ENCODE results near the gene MRPL57.
"Not testable (repeated sequence)": the region's sequence is repeated elsewhere in the genome, so short reads cannot be mapped to it uniquely, and the experiment has no call there.

The MRPL57 gene

GRCh38 chr13:21219036-21219381 lies 42.6 kb downstream of the MRPL57 start:
- no peaks in the 10 kb centered on the region for H3K9me3 ChIP-seq (ENCODE audit: insufficient read depth, low read length)
- H3K27me3 ChIP-seq (ENCODE audit: insufficient read depth, insufficient read length): no peaks in the 10 kb centered on the region
- no peak overlapping the region for H3K9ac ChIP-seq (ENCODE audit: insufficient read length, low read depth)
- H3K4me1 ChIP-seq (ENCODE audit: insufficient read depth, insufficient read length): no peaks in the 10 kb centered on the region
- DNase-seq (ENCODE audit: low read depth, low spot score): no peak
- TF ChIP-seq SUZ12 (IDR thresholded peaks at IDR 0.05; ENCODE audit: extremely low read depth, insufficient read depth, insufficient read length): no peak
- TF ChIP-seq ZNF274 (IDR thresholded peaks at IDR 0.05; ENCODE audit: low read depth, low read length): no peak
- TF ChIP-seq YY1 (IDR thresholded peaks at IDR 0.05; ENCODE audit: insufficient read depth, insufficient read length): no peak
- no peak overlapping the region for H3K4me3 ChIP-seq (ENCODE audit: insufficient read length, low read depth)
- no peaks in the 10 kb centered on the region for H3K36me3 ChIP-seq (ENCODE audit: insufficient read depth, insufficient read length, low read length)

- not testable (repeated sequence) for DNase-seq (ENCODE audit: low read depth, low spot score); H3K4me1 ChIP-seq (ENCODE audit: insufficient read depth, insufficient read length); H3K9ac ChIP-seq (ENCODE audit: insufficient read length, low read depth); H3K36me3 ChIP-seq (ENCODE audit: insufficient read depth, insufficient read length, low read length); H3K9me3 ChIP-seq (ENCODE audit: insufficient read depth, low read length); H3K4me3 ChIP-seq (ENCODE audit: insufficient read length, low read depth); H3K27me3 ChIP-seq (ENCODE audit: insufficient read depth, insufficient read length)
These were observed 43.3 kb downstream of the MRPL57 start for GRCh38 chr13:21219716-21220115.

DNA sequence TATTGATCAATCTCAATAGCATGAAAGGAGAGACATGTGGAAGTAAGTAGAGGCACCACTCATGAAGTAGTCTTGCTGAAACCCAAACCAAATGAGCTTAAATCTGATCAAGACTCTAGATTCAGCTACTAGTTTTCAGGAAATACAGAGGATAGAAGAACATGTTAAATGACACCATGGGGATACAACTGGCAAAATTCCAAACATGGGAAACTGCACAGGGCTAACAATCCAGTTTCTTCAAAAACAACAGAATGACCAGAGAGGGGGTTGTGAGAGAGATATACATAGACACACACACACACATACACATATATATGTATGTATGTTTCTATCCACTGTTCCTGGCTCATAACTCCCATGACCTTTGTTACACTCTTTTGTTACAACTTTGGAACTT lies 44.8 kb downstream of the MRPL57 start:
- no peak overlapping the region for H3K9ac ChIP-seq (ENCODE audit: insufficient read length, low read depth)
- no peak for TF ChIP-seq YY1 (IDR thresholded peaks at IDR 0.05; ENCODE audit: insufficient read depth, insufficient read length)
- no peak for TF ChIP-seq ZNF274 (IDR thresholded peaks at IDR 0.05; ENCODE audit: low read depth, low read length)
- TF ChIP-seq SUZ12 (IDR thresholded peaks at IDR 0.05; ENCODE audit: extremely low read depth, insufficient read depth, insufficient read length): no peak
- no peaks in the 10 kb centered on the region for H3K36me3 ChIP-seq (ENCODE audit: insufficient read depth, insufficient read length, low read length)
- H3K4me1 ChIP-seq (ENCODE audit: insufficient read depth, insufficient read length): no peaks in the 10 kb centered on the region
- H3K9me3 ChIP-seq (ENCODE audit: insufficient read depth, low read length): no peaks in the 10 kb centered on the region
- no peaks in the 10 kb centered on the region for H3K27me3 ChIP-seq (ENCODE audit: insufficient read depth, insufficient read length)
- DNase-seq (ENCODE audit: low read depth, low spot score): no peak
- no peak overlapping the region for H3K4me3 ChIP-seq (ENCODE audit: insufficient read length, low read depth)

GRCh38 chr13:21225082-21225481 lies 48.6 kb downstream of the MRPL57 start:
- no peaks in the 10 kb centered on the region for H3K9me3 ChIP-seq (ENCODE audit: insufficient read depth, low read length)
- H3K9ac ChIP-seq (ENCODE audit: insufficient read length, low read depth): no peak overlapping the region
- no peak for DNase-seq (ENCODE audit: low read depth, low spot score)
- no peak overlapping the region for H3K4me3 ChIP-seq (ENCODE audit: insufficient read length, low read depth)
- H3K27me3 ChIP-seq (ENCODE audit: insufficient read depth, insufficient read length): no peaks in the 10 kb centered on the region
- TF ChIP-seq ZNF274 (IDR thresholded peaks at IDR 0.05; ENCODE audit: low read depth, low read length) (no peak), YY1 (IDR thresholded peaks at IDR 0.05; ENCODE audit: insufficient read depth, insufficient read length) (no peak), SUZ12 (IDR thresholded peaks at IDR 0.05; ENCODE audit: extremely low read depth, insufficient read depth, insufficient read length) (no peak)
- H3K4me1 ChIP-seq (ENCODE audit: insufficient read depth, insufficient read length): no peaks in the 10 kb centered on the region
- H3K36me3 ChIP-seq (ENCODE audit: insufficient read depth, insufficient read length, low read length): no peaks in the 10 kb centered on the region

GRCh38 chr13:21225841-21226581 lies 49.6 kb downstream of the MRPL57 start:
- no peak for TF ChIP-seq YY1 (IDR thresholded peaks at IDR 0.05; ENCODE audit: insufficient read depth, insufficient read length)
- TF ChIP-seq SUZ12 (IDR thresholded peaks at IDR 0.05; ENCODE audit: extremely low read depth, insufficient read depth, insufficient read length): no peak
- no peak for TF ChIP-seq ZNF274 (IDR thresholded peaks at IDR 0.05; ENCODE audit: low read depth, low read length)
- H3K36me3 ChIP-seq (ENCODE audit: insufficient read depth, insufficient read length, low read length): no peaks in the 10 kb centered on the region
- H3K27me3 ChIP-seq (ENCODE audit: insufficient read depth, insufficient read length): no peaks in the 10 kb centered on the region
- no peak for DNase-seq (ENCODE audit: low read depth, low spot score)
- no peak overlapping the region for H3K4me3 ChIP-seq (ENCODE audit: insufficient read length, low read depth)
- H3K9ac ChIP-seq (ENCODE audit: insufficient read length, low read depth): no peak overlapping the region
- no peaks in the 10 kb centered on the region for H3K9me3 ChIP-seq (ENCODE audit: insufficient read depth, low read length)
- no peaks in the 10 kb centered on the region for H3K4me1 ChIP-seq (ENCODE audit: insufficient read depth, insufficient read length)

DNA sequence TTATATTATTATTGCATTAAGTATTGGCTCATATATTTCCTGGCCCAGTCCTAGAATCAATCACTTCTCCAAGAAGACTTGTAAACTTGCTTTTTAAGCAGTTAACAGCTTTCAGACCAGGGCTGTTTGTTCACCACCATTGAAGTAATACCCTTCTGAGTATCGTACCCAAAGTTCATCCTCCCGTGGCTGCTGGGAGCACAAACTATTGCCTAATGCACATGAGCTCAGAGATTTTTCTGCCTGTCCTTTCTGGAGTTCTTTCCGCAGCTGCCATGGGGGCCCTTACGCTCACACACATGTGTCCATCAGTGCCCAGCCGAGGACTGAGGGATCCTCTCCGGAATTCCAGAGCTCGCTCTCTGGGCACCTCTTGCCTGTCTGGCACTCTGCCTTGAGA lies 51.5 kb downstream of the MRPL57 start:
- no peak for DNase-seq (ENCODE audit: low read depth, low spot score)
- Histone ChIP-seq H3K4me1 (ENCODE audit: insufficient read depth, insufficient read length) (no peaks in the 10 kb centered on the region), H3K36me3 (ENCODE audit: insufficient read depth, insufficient read length, low read length) (no peaks in the 10 kb centered on the region), H3K9ac (ENCODE audit: insufficient read length, low read depth) (no peak overlapping the region), H3K4me3 (ENCODE audit: insufficient read length, low read depth) (no peak overlapping the region), H3K9me3 (ENCODE audit: insufficient read depth, low read length) (no peaks in the 10 kb centered on the region), H3K27me3 (ENCODE audit: insufficient read depth, insufficient read length) (no peaks in the 10 kb centered on the region)
- TF ChIP-seq YY1 (IDR thresholded peaks at IDR 0.05; ENCODE audit: insufficient read depth, insufficient read length) (no peak), ZNF274 (IDR thresholded peaks at IDR 0.05; ENCODE audit: low read depth, low read length) (no peak), SUZ12 (IDR thresholded peaks at IDR 0.05; ENCODE audit: extremely low read depth, insufficient read depth, insufficient read length) (no peak)
